Osteocyte (in vitro differentiated cells): ENCODE data around the gene ZNF511. TPM values are rescaled to one million over a fixed set of nuclear protein-coding genes. Genes with fewer than 3 reads are reported as not detected.

Experiments
- DNase-seq: peaks from one replicate; pipeline ENCODE4 v3.0.0; 2021; ENCODE audit warnings: mixed read lengths; ENCODE audit not compliant: unreplicated experiment; ENCODE audit errors: extremely low spot score
- H3K27ac Mint-ChIP-seq: one replicate; pipeline ENCODE4 v1.8.0; 2021; ENCODE audit warnings: mild to moderate bottlenecking, mixed read lengths; ENCODE audit not compliant: unreplicated experiment
- H3K27me3 Mint-ChIP-seq: one replicate; pipeline ENCODE4 v1.8.0; 2021; ENCODE audit warnings: mixed read lengths; ENCODE audit not compliant: unreplicated experiment
- H3K36me3 Mint-ChIP-seq: one replicate; pipeline ENCODE4 v1.8.0; 2021; ENCODE audit warnings: mixed read lengths; ENCODE audit not compliant: unreplicated experiment
- H3K4me1 Mint-ChIP-seq: one replicate; pipeline ENCODE4 v1.8.0; 2021; ENCODE audit warnings: mixed read lengths; ENCODE audit not compliant: unreplicated experiment
- H3K4me3 Mint-ChIP-seq: one replicate; pipeline ENCODE4 v1.8.0; 2021; ENCODE audit warnings: mild to moderate bottlenecking, moderate library complexity, mixed read lengths; ENCODE audit not compliant: unreplicated experiment
- H3K9me3 Mint-ChIP-seq: one replicate; pipeline ENCODE4 v1.8.0; 2021; ENCODE audit warnings: mixed read lengths; ENCODE audit not compliant: unreplicated experiment
- CTCF ChIP-seq: fragments of 200-600 bp; sonication (generic); IDR thresholded peaks from 2 replicates; pipeline ENCODE4 v1.5.0; 2021; ENCODE audit warnings: antibody characterized with exemption, mild to moderate bottlenecking, moderate library complexity
- total RNA-seq: library from RNA; stranded (reverse); gene quantifications from 2 replicates; pipeline ENCODE4 v1.2.1, GENCODE V29; 2021

The ZNF511 gene
- total RNA-seq, 1 donor from 2014 or later: 39.1 TPM

GRCh38 chr10:133332936-133333699 lies 24.4 kb downstream of the ZNF511 start:
- Mint-ChIP-seq H3K4me1 (peaks cover 22% of the 10 kb centered on the region), H3K27ac (no peak overlapping the region), H3K27me3 (peaks cover 26% of the 10 kb centered on the region), H3K36me3 (peaks cover 2% of the 10 kb centered on the region), H3K9me3 (peaks cover 5% of the 10 kb centered on the region), H3K4me3 (no peak overlapping the region)
- no peak for DNase-seq
- no peak for TF ChIP-seq CTCF

GRCh38 chr10:133334503-133335245 lies 26.0 kb downstream of the ZNF511 start:
- Mint-ChIP-seq H3K9me3 (peaks cover 5% of the 10 kb centered on the region), H3K27ac (no peak overlapping the region), H3K27me3 (peaks cover 26% of the 10 kb centered on the region), H3K4me3 (peak overlapping the region; percentile 69), H3K4me1 (peaks cover 7% of the 10 kb centered on the region), H3K36me3 (peaks cover 2% of the 10 kb centered on the region)
- peak; percentile 85 for DNase-seq
- TF ChIP-seq CTCF: no peak

- no peak overlapping the region for H3K27ac Mint-ChIP-seq
- peaks cover 3% of the 10 kb centered on the region for H3K4me1 Mint-ChIP-seq
- peak; percentile 86 for DNase-seq
- peaks cover 26% of the 10 kb centered on the region for H3K27me3 Mint-ChIP-seq
- TF ChIP-seq CTCF: no peak
- peak overlapping the region; percentile 14 for H3K4me3 Mint-ChIP-seq
- peaks cover 5% of the 10 kb centered on the region for H3K9me3 Mint-ChIP-seq
- peaks cover 2% of the 10 kb centered on the region for H3K36me3 Mint-ChIP-seq
Observed at GRCh38 chr10:133335246-133336117, 26.8 kb downstream of the ZNF511 start.

GRCh38 chr10:133336118-133336576 lies 27.4 kb downstream of the ZNF511 start:
- Mint-ChIP-seq H3K4me1 (peaks cover 3% of the 10 kb centered on the region), H3K9me3 (peaks cover 5% of the 10 kb centered on the region), H3K27me3 (peaks cover 26% of the 10 kb centered on the region), H3K4me3 (no peak overlapping the region), H3K36me3 (peaks cover 2% of the 10 kb centered on the region), H3K27ac (no peak overlapping the region)
- TF ChIP-seq CTCF: no peak
- DNase-seq: no peak
